GM12801 (cell line): ENCODE measurements around the gene CARHSP1.

Source experiments
- CTCF ChIP-seq: IDR thresholded peaks from one replicate; pipeline ENCODE4 v1.5.1; 2011; ENCODE audit warnings: control low read depth; ENCODE audit not compliant: insufficient read length; ENCODE audit errors: extremely low read depth

The CARHSP1 gene

GRCh38 chr16:8808613-8809353 lies 60.0 kb downstream of the CARHSP1 start:
- TF ChIP-seq CTCF = no peak

- no peak for TF ChIP-seq CTCF
These were observed 60.8 kb downstream of the CARHSP1 start for GRCh38 chr16:8808009-8808408.

GRCh38 chr16:8807189-8807588 lies 61.6 kb downstream of the CARHSP1 start:
- TF ChIP-seq CTCF = no peak

- TF ChIP-seq CTCF = no peak
These were observed 62.4 kb downstream of the CARHSP1 start for GRCh38 chr16:8806272-8806983.

- TF ChIP-seq CTCF = no peak
These were observed 64.5 kb downstream of the CARHSP1 start for GRCh38 chr16:8804313-8804712.
